Germinal center (tissue), 1 donor: ENCODE measurements around the gene DUS2.

Experiments
- DNase-seq: peaks from one replicate; pipeline ENCODE4 v3.0.0; 2012; ENCODE audit warnings: mixed read lengths, low spot score

Gene DUS2

GRCh38 chr16:68077866-68078700, 55.0 kb downstream of the DUS2 start:
- DNase-seq, result no peak

- no peak for DNase-seq
Observed at GRCh38 chr16:68078701-68079375, 55.8 kb downstream of the DUS2 start.

- no peak for DNase-seq
Observed at GRCh38 chr16:68079376-68079625, 56.2 kb downstream of the DUS2 start.

GRCh38 chr16:68079626-68080344, 56.7 kb downstream of the DUS2 start:
- peak; percentile 45 for DNase-seq

- no peak for DNase-seq
Observed at GRCh38 chr16:68081861-68082628, 59.0 kb downstream of the DUS2 start.

GRCh38 chr16:68082629-68083238, 59.6 kb downstream of the DUS2 start:
- no peak for DNase-seq

GRCh38 chr16:68083239-68083781, 60.2 kb downstream of the DUS2 start:
- DNase-seq, result no peak

GRCh38 chr16:68083861-68084503, 60.9 kb downstream of the DUS2 start:
- DNase-seq, result no peak

- DNase-seq, result peak; percentile 91
Observed at GRCh38 chr16:68084504-68085258, 61.6 kb downstream of the DUS2 start.

GRCh38 chr16:68085259-68086071, 62.4 kb downstream of the DUS2 start, which contains the start of gene NFATC3:
Gene NFATC3 (plus strand): TSS chr16:68085370. CDS start chr16:68085682, 312 bp downstream.
- peak; percentile 98 for DNase-seq

GRCh38 chr16:68086336-68086841, 63.3 kb downstream of the DUS2 start:
- DNase-seq, result no peak

- DNase-seq, result no peak
Observed at GRCh38 chr16:68086860-68087268, 63.8 kb downstream of the DUS2 start.

- DNase-seq, result no peak
Observed at GRCh38 chr16:68087688-68088087, 64.6 kb downstream of the DUS2 start.

- no peak for DNase-seq
Observed at GRCh38 chr16:68088130-68088972, 65.3 kb downstream of the DUS2 start.

GRCh38 chr16:68089067-68089466, 66.0 kb downstream of the DUS2 start:
- DNase-seq, result no peak

GRCh38 chr16:68090130-68090529, 67.0 kb downstream of the DUS2 start:
- DNase-seq, result no peak

- no peak for DNase-seq
Observed at GRCh38 chr16:68090533-68090932, 67.4 kb downstream of the DUS2 start.
